Stimulated activated CD8-positive, alpha-beta memory T cell treated with anti-CD3 and anti-CD28 coated beads, Interleukin-4, amount 100 ng/mL, for 48 hours (primary cell): Measurements from ENCODE around the gene RPRD1A.
A peak's percentile ranks its signal among the peaks of the same experiment; 100 is the strongest.

ENCODE experiments used
- DNase-seq: peaks from one replicate; pipeline ENCODE4 v3.0.0-alpha.2; 2020

Gene RPRD1A

DNA sequence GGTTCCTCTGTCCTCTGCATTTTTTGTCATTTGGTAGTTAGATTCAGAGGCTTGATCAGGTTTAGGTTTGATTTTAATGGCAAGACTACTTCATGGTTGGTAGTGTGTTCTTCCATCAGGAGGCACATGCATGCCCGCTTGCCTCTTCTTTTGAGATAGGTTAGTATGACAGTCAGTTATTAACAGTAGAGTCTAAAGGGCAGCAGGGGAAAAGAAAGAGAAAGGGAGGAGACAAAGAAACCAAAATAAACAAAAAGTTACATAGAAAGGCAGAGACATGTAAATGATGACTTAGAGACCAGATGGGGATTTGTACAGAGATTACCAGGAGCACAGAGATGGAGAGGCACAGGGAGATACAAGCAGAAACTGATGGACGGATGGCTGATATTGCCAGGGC lies 105.0 kb downstream of the RPRD1A start:
- DNase-seq = no peak

GRCh38 chr18:35956226-35956625 lies 111.1 kb downstream of the RPRD1A start:
- no peak for DNase-seq

- DNase-seq = no peak
These were observed 113.7 kb downstream of the RPRD1A start for GRCh38 chr18:35953688-35954087.

GRCh38 chr18:35950628-35950982 lies 116.8 kb downstream of the RPRD1A start:
- no peak for DNase-seq

DNA sequence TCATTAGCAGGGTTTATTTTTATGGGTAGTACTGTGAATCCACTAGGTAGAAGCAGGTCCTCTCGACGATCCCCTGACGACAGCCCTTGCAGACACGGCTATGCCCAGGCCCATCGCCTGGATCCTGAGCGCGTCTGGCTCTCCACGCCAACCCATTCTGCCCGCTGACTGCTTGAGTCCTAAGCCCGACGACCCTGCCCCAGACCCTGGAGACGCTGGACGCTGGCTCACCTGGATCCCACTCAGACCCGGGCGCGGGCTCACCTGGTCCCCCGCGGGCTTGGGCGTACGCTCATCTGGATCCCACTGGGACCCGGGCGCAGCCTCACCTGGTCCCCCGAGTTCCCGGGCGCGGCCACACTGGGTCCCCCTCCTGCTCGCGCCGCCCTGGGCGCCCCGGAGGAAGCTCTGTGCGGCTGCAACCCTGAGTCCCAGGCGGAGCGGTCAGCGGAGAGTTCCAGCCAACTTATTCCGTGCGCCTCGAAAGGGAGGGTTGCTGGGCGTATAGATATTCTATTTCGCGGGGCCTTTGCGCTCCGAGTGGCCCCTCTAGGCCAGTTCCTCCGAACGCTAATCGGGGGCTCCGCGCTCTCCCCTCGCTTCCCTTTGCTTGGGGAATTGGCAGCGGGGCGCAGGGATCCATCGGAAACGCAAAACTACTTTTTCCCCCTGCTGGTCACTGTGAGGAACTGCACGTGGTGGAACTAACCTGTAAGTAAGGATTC lies 117.3 kb downstream of the RPRD1A start:
- DNase-seq = peak; percentile 64

- DNase-seq = no peak
These were observed 118.3 kb downstream of the RPRD1A start for GRCh38 chr18:35949090-35949489.

GRCh38 chr18:35948080-35948479 lies 119.3 kb downstream of the RPRD1A start:
- no peak for DNase-seq

GRCh38 chr18:35942661-35943060 lies 124.7 kb downstream of the RPRD1A start:
- no peak for DNase-seq

GRCh38 chr18:35942133-35942532 lies 125.2 kb downstream of the RPRD1A start:
- DNase-seq = no peak

DNA sequence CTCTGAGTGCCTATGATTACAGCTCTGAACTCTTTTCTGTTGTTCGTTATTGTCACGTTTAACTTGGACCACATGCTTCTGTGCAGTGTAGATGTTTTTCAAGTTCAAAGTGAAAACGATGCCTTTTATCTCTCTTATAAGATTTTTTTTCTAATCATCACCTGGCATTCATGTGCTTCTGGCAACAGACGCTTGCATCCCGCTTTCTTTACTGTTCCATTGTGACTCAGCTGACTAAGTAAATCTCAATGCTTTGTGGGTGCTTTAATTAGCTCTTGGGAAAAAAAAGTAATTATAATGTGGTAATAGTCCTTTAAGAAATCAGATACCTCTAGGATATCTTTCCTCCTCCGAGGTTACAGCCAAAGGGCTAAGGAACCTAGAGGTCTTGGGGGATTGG lies 126.1 kb downstream of the RPRD1A start:
- DNase-seq = no peak
